SK-N-SH (cell line): Measurements from ENCODE around the gene JMJD6.

Experiments
- EP300 ChIP-seq, 2 experiments: IDR thresholded peaks; 2 replicates each; pipeline versions ENCODE4 v1.4.0 to v1.6.1; 2012; ENCODE audit warnings: borderline replicate concordance in 1 of 2, low read depth in 1 of 2, low read length in 1 of 2
- FOXM1 ChIP-seq: IDR thresholded peaks from 2 replicates; pipeline ENCODE4 v1.4.0; 2012; ENCODE audit warnings: low read depth, mild to moderate bottlenecking
- MXI1 ChIP-seq: IDR thresholded peaks from 2 replicates; pipeline ENCODE4 v1.6.1; 2012; ENCODE audit warnings: mild to moderate bottlenecking, low read depth, low read length, improper control_type of control experiment
- NFIC ChIP-seq: IDR thresholded peaks from 2 replicates; pipeline ENCODE4 v1.4.0; 2012; ENCODE audit warnings: borderline replicate concordance
- NRF1 ChIP-seq: IDR thresholded peaks from 2 replicates; pipeline ENCODE4 v1.6.1; 2012; ENCODE audit warnings: low read depth, mild to moderate bottlenecking, low read length
- RCOR1 ChIP-seq: fragments of 150-350 bp; IDR thresholded peaks from 2 replicates; pipeline ENCODE4 v1.6.1; 2017; ENCODE audit warnings: antibody characterized with exemption, low read length
- REST ChIP-seq: IDR thresholded peaks from 2 replicates; pipeline ENCODE4 v1.6.1; 2012; ENCODE audit warnings: mild to moderate bottlenecking, low read depth, low read length, moderate library complexity
- RXRA ChIP-seq: IDR thresholded peaks from 2 replicates; pipeline ENCODE4 v1.4.0; 2012; ENCODE audit warnings: low read depth, mild to moderate bottlenecking, borderline replicate concordance
- SIN3A ChIP-seq: IDR thresholded peaks from 2 replicates; pipeline ENCODE4 v1.6.1; 2012; ENCODE audit warnings: low read depth, mild to moderate bottlenecking, low read length, moderate library complexity, borderline replicate concordance
- SMC3 ChIP-seq: IDR thresholded peaks from 2 replicates; pipeline ENCODE4 v1.6.1; 2012; ENCODE audit warnings: low read depth, low read length, improper control_type of control experiment
- TAF1 ChIP-seq: IDR thresholded peaks from 2 replicates; pipeline ENCODE4 v1.6.1; 2012; ENCODE audit warnings: low read depth, mild to moderate bottlenecking, low read length, moderate library complexity, borderline replicate concordance
- TCF12 ChIP-seq: IDR thresholded peaks from 2 replicates; pipeline ENCODE4 v1.4.0; 2012
- TF ChIP-seq, protein P1 (sequence below): IDR thresholded peaks from 2 replicates; pipeline ENCODE4; 2012
- TF ChIP-seq, protein P2 (sequence below): fragments of 200-600 bp; sonication (generic); IDR thresholded peaks from 2 replicates; pipeline ENCODE4 v1.6.1; 2017; ENCODE audit warnings: antibody characterized with exemption, mild to moderate bottlenecking, moderate library complexity

GRCh38 chr17:76686538-76687297 lies 39.7 kb downstream of the JMJD6 start:
- TF ChIP-seq, protein P1, sequence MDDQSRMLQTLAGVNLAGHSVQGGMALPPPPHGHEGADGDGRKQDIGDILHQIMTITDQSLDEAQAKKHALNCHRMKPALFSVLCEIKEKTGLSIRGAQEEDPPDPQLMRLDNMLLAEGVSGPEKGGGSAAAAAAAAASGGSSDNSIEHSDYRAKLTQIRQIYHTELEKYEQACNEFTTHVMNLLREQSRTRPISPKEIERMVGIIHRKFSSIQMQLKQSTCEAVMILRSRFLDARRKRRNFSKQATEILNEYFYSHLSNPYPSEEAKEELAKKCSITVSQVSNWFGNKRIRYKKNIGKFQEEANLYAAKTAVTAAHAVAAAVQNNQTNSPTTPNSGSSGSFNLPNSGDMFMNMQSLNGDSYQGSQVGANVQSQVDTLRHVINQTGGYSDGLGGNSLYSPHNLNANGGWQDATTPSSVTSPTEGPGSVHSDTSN: no peak
- TF ChIP-seq NRF1: no peak
- no peak for TF ChIP-seq SMC3
- TF ChIP-seq, protein P2, sequence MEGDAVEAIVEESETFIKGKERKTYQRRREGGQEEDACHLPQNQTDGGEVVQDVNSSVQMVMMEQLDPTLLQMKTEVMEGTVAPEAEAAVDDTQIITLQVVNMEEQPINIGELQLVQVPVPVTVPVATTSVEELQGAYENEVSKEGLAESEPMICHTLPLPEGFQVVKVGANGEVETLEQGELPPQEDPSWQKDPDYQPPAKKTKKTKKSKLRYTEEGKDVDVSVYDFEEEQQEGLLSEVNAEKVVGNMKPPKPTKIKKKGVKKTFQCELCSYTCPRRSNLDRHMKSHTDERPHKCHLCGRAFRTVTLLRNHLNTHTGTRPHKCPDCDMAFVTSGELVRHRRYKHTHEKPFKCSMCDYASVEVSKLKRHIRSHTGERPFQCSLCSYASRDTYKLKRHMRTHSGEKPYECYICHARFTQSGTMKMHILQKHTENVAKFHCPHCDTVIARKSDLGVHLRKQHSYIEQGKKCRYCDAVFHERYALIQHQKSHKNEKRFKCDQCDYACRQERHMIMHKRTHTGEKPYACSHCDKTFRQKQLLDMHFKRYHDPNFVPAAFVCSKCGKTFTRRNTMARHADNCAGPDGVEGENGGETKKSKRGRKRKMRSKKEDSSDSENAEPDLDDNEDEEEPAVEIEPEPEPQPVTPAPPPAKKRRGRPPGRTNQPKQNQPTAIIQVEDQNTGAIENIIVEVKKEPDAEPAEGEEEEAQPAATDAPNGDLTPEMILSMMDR: no peak
- TF ChIP-seq TCF12: no peak
- TF ChIP-seq FOXM1: no peak
- TF ChIP-seq MXI1: peak; percentile 73
- TF ChIP-seq EP300 (IDR thresholded peaks at IDR 0.05; ENCODE audit: borderline replicate concordance in 1 of 2, low read depth in 1 of 2, low read length in 1 of 2): no peak
- no peak for TF ChIP-seq REST
- no peak for TF ChIP-seq NFIC
- TF ChIP-seq TAF1: no peak
- no peak for TF ChIP-seq RXRA
- TF ChIP-seq RCOR1: no peak
- no peak for TF ChIP-seq SIN3A
